SU-DHL-6 (cell line): ENCODE results near the gene CCR6.

Experiments used
- CTCF ChIP-seq: fragments of 200-600 bp; sonication (generic); IDR thresholded peaks from one replicate; pipeline ENCODE4 v1.5.1; 2017; ENCODE audit warnings: antibody characterized with exemption, mild to moderate bottlenecking, low read length, moderate library complexity; ENCODE audit not compliant: insufficient read depth, poor library complexity, severe bottlenecking
- EZH2phosphoT487 ChIP-seq: fragments of 200-600 bp; sonication (generic), shearing (Covaris generic); conservative IDR thresholded peaks from 2 replicates; pipeline ENCODE4 v1.6.1; 2018; ENCODE audit warnings: mild to moderate bottlenecking, antibody characterized with exemption, low read length, moderate library complexity, mixed read lengths

GRCh38 chr6:167157863-167158262 is 35.0 kb downstream of the CCR6 start, which contains the start of gene GPR31:
- TF ChIP-seq CTCF (no peak), EZH2phosphoT487 (no peak)
